Trophoblast cell (in vitro differentiated cells and primary cell): ENCODE measurements around the gene C2CD4C.
"Not testable (repeated sequence)": the region's sequence is repeated elsewhere in the genome, so short reads cannot be mapped to it uniquely, and the experiment has no call there.

Experiments
- DNase-seq, 2 donors: peaks; one replicate each; pipeline ENCODE4 v3.0.0-alpha.2; 2016
- H2AFZ ChIP-seq: 2 replicates; pipeline ENCODE4 v1.6.1; 2013; ENCODE audit warnings: low read length, moderate library complexity, mild to moderate bottlenecking; ENCODE audit not compliant: insufficient read depth, poor library complexity
- H2AK5ac ChIP-seq: 2 replicates; pipeline ENCODE4 v1.6.1; 2013; ENCODE audit warnings: mild to moderate bottlenecking, low read length
- H2BK120ac ChIP-seq: 2 replicates; pipeline ENCODE4 v1.6.1; 2013; ENCODE audit warnings: low read length, mild to moderate bottlenecking, moderate library complexity; ENCODE audit not compliant: insufficient read depth, poor library complexity
- H2BK12ac ChIP-seq: 2 replicates; pipeline ENCODE4 v1.6.1; 2013; ENCODE audit warnings: mild to moderate bottlenecking, low read length, moderate library complexity
- H2BK5ac ChIP-seq: 2 replicates; pipeline ENCODE4 v1.6.1; 2013; ENCODE audit warnings: low read length, low read depth, moderate library complexity, mild to moderate bottlenecking; ENCODE audit not compliant: poor library complexity
- H3K14ac ChIP-seq: 2 replicates; pipeline ENCODE4 v1.6.1; 2013; ENCODE audit warnings: mild to moderate bottlenecking, low read length
- H3K18ac ChIP-seq: 2 replicates; pipeline ENCODE4 v1.6.1; 2013; ENCODE audit warnings: mild to moderate bottlenecking, low read length
- H3K23ac ChIP-seq: 2 replicates; pipeline ENCODE4 v1.6.1; 2013; ENCODE audit warnings: low read length
- H3K27ac ChIP-seq: 2 replicates; pipeline ENCODE4 v1.5.1; 2013; ENCODE audit warnings: low read depth, mild to moderate bottlenecking, inconsistent platforms, low read length, moderate library complexity
- H3K27me3 ChIP-seq: 2 replicates; pipeline ENCODE4 v1.6.1; 2013; ENCODE audit warnings: inconsistent platforms, mild to moderate bottlenecking, low read length, moderate library complexity; ENCODE audit not compliant: insufficient read depth
- H3K36me3 ChIP-seq, 2 experiments: 1 replicate in 1 of 2; 2 replicates in 1 of 2; pipeline ENCODE4 v1.6.1; 2013; ENCODE audit warnings: low read length in 2 of 2, mild to moderate bottlenecking in 2 of 2, moderate library complexity in 1 of 2; ENCODE audit not compliant: insufficient read depth in 2 of 2, control insufficient read depth in 1 of 2
- H3K4ac ChIP-seq: 2 replicates; pipeline ENCODE4 v1.6.1; 2013; ENCODE audit warnings: low read depth, mild to moderate bottlenecking, low read length, moderate library complexity
- H3K4me1 ChIP-seq, 2 experiments: 1 replicate in 1 of 2; 2 replicates in 1 of 2; pipeline ENCODE4 v1.6.1; 2013; ENCODE audit warnings: low read length in 2 of 2, mild to moderate bottlenecking in 2 of 2, moderate library complexity in 1 of 2; ENCODE audit not compliant: insufficient read depth in 2 of 2, control insufficient read depth in 1 of 2
- H3K4me2 ChIP-seq: 2 replicates; pipeline ENCODE4 v1.6.1; 2013; ENCODE audit warnings: inconsistent platforms, mild to moderate bottlenecking, low read length, moderate library complexity
- H3K4me3 ChIP-seq: 2 replicates; pipeline ENCODE4 v1.5.1; 2013; ENCODE audit warnings: mild to moderate bottlenecking, low read depth, low read length, inconsistent platforms
- H3K79me1 ChIP-seq: one replicate; pipeline ENCODE4 v1.6.1; 2013; ENCODE audit warnings: low read length
- H3K79me2 ChIP-seq: 2 replicates; pipeline ENCODE4 v1.6.1; 2013; ENCODE audit warnings: low read length, mild to moderate bottlenecking; ENCODE audit not compliant: control insufficient read depth, insufficient read depth, poor library complexity
- H3K9ac ChIP-seq: 2 replicates; pipeline ENCODE4 v1.6.1; 2013; ENCODE audit warnings: mild to moderate bottlenecking, low read length
- H3K9me3 ChIP-seq: 2 replicates; pipeline ENCODE4 v1.6.1; 2013; ENCODE audit warnings: low read depth, mild to moderate bottlenecking, control low read depth, inconsistent platforms, low read length; ENCODE audit not compliant: insufficient read depth
- H4K12ac ChIP-seq: 2 replicates; pipeline ENCODE4 v1.6.1; 2013; ENCODE audit warnings: low read depth, mild to moderate bottlenecking, low read length, moderate library complexity
- H4K8ac ChIP-seq: 2 replicates; pipeline ENCODE4 v1.6.1; 2013; ENCODE audit warnings: low read depth, mild to moderate bottlenecking, low read length, moderate library complexity
- H4K91ac ChIP-seq: one replicate; pipeline ENCODE4 v1.6.1; 2013; ENCODE audit warnings: low read depth, mild to moderate bottlenecking, low read length, moderate library complexity
- WGBS: extraction: QIAGEN DNeasy Blood & Tissue Kit; methylation state at CpG from one replicate; pipeline ENCODE4 v1.1.7; 2013; ENCODE audit warnings: missing lambda C conversion rate; ENCODE audit not compliant: insufficient read length, insufficient coverage; ENCODE audit errors: extremely low coverage; 5-methylcytosine and 5-hydroxymethylcytosine counted together

Gene C2CD4C

DNA sequence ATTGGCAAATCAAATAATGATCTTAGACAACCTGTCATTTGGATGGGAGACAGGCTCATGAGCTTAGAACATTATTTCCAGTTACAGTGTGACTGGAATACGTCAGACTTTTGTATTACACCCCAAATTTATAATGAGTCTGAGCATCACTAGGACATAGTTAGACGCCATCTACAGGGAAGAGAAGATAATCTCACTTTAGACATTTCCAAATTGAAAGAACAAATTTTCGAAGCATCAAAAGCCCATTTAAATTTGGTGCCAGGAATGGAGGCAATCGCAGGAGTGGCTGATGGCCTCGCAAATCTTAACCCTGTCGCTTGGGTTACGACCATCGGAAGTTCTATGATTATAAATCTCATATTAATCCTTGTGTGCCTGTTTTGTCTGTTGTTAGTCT lies 22.8 kb downstream of the C2CD4C start:
- not testable (repeated sequence) for H2BK120ac ChIP-seq, H3K4me2 ChIP-seq, H3K36me3 ChIP-seq, H2AK5ac ChIP-seq, DNase-seq, H3K27ac ChIP-seq, H3K4me3 ChIP-seq, H3K79me2 ChIP-seq, H3K18ac ChIP-seq, H3K14ac ChIP-seq, H3K9ac ChIP-seq, H3K9me3 ChIP-seq, H3K27me3 ChIP-seq, H3K4ac ChIP-seq, H2AFZ ChIP-seq, H4K91ac ChIP-seq, H2BK5ac ChIP-seq, H2BK12ac ChIP-seq, H3K79me1 ChIP-seq, H3K23ac ChIP-seq, H3K4me1 ChIP-seq, H4K12ac ChIP-seq, H4K8ac ChIP-seq
- no CpG with 5 or more reads among the region's 8 CpGs for WGBS

DNA sequence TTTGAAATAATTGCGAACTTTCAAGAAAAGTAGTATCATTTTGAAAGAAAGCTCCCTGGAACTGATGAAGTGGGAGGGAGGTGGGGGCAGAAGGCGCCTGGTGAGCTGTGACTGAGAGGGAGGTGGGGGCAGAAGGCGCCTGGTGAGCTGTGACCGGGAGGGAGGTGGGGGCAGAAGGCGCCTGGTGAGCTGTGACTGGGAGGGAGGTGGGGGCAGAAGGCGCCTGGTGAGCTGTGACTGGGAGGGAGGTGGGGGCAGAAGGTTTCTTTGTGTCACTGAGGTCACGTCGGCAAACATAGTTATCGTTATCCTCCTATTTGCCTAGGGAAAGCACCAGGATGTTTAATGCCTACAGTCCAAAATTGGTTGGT lies 24.2 kb downstream of the C2CD4C start:
- Histone ChIP-seq H3K23ac (no peak overlapping the region), H3K4ac (no peak overlapping the region), H3K36me3 (no peaks in the 10 kb centered on the region), H3K9me3 (no peaks in the 10 kb centered on the region), H2AFZ (no peak overlapping the region), H3K4me2 (no peak overlapping the region), H3K14ac (no peak overlapping the region), H3K18ac (no peak overlapping the region), H2BK5ac (no peak overlapping the region), H3K4me3 (no peak overlapping the region), H2BK12ac (no peak overlapping the region), H3K27me3 (no peaks in the 10 kb centered on the region), H3K79me2 (no peaks in the 10 kb centered on the region), H4K91ac (no peak overlapping the region), H3K9ac (no peak overlapping the region), H4K8ac (no peak overlapping the region), H3K27ac (no peak overlapping the region), H4K12ac (no peak overlapping the region), H2BK120ac (no peak overlapping the region), H2AK5ac (no peak overlapping the region), H3K79me1 (no peaks in the 10 kb centered on the region), H3K4me1 (no peaks in the 10 kb centered on the region)
- no CpG with 5 or more reads among the region's 9 CpGs for WGBS
- no peak for DNase-seq

DNA sequence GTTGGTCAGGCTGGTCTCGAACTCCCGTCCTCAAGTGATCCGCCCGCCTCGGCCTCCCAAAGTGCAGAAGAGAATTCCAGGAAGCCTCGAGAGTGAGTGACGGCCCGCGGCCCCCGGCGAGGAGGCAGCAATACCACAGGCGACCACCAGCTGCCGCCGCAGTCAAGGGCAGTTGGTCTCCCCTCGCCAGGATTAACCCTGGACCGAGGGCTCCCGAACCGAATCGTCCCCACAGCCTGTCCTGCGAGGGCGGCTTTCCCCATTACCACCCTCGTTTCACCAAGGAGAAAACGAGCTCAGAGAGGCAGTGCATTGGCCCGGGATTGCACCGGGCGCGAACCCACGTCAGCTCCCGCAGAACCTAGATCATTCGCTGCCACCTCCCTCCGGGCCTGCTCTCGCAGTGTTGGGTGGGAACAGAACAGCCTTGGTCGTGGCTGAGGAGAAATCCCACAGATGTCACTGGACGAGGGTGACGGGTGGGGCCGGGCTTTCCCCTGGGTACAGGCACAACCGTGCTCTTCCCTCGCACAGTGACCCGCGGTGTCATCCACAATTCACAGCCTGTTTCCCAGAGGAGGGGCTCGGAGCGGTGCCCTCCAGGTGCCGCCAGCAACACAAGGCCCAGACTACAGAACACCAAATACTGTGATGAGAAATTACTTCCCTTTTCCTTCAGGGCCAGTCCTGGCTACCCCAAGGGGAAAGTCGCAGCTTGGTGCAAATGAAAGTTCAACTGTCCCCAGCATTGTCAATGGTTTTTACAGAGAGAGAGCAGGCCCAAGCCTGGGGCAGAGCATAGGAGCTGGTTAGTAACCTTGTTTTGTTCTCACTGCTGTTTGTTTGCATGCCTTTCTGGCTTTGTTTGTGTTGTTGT lies 24.8 kb downstream of the C2CD4C start:
- Histone ChIP-seq H3K4me1 (no peaks in the 10 kb centered on the region), H3K9me3 (no peaks in the 10 kb centered on the region), H2AFZ (no peak overlapping the region), H4K91ac (no peak overlapping the region), H3K79me2 (no peaks in the 10 kb centered on the region), H3K79me1 (no peaks in the 10 kb centered on the region), H4K12ac (no peak overlapping the region), H3K14ac (no peak overlapping the region), H3K9ac (no peak overlapping the region), H4K8ac (no peak overlapping the region), H2BK120ac (no peak overlapping the region), H3K4me3 (no peak overlapping the region), H2AK5ac (no peak overlapping the region), H3K4me2 (no peak overlapping the region), H2BK12ac (no peak overlapping the region), H2BK5ac (no peak overlapping the region), H3K4ac (no peak overlapping the region), H3K23ac (no peak overlapping the region), H3K36me3 (no peaks in the 10 kb centered on the region), H3K27ac (no peak overlapping the region), H3K27me3 (no peaks in the 10 kb centered on the region), H3K18ac (no peak overlapping the region)
- WGBS: no CpG with 5 or more reads among the region's 44 CpGs
- no peak for DNase-seq

DNA sequence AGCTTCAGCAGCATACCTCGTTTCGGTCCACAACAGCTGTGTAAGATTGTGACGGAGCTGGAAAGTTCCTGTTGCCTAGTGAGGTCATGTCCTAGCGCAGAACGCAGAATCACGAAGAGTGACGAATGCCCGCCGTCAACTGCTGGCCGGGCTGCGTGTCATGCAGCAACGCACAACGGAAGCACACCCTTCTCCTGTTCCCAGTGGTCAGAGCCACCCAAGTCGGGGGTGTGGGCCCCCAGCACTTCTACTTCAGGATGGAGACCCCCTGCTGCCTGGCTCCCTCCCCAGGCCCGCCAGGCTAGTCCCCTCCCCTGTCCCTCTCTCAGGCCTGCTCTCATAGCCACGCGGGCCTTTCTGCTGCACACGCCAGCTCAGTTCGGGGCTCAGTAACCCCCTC lies 25.9 kb downstream of the C2CD4C start:
- Histone ChIP-seq H3K4me3 (no peak overlapping the region), H3K4ac (no peak overlapping the region), H3K79me2 (no peaks in the 10 kb centered on the region), H3K4me1 (no peaks in the 10 kb centered on the region), H2BK120ac (no peak overlapping the region), H3K9me3 (no peaks in the 10 kb centered on the region), H3K23ac (no peak overlapping the region), H3K79me1 (no peaks in the 10 kb centered on the region), H3K4me2 (no peak overlapping the region), H3K18ac (no peak overlapping the region), H3K27ac (no peak overlapping the region), H4K12ac (no peak overlapping the region), H3K14ac (no peak overlapping the region), H2AK5ac (no peak overlapping the region), H4K91ac (no peak overlapping the region), H2BK5ac (no peak overlapping the region), H2AFZ (no peak overlapping the region), H4K8ac (no peak overlapping the region), H3K9ac (no peak overlapping the region), H2BK12ac (no peak overlapping the region), H3K27me3 (no peaks in the 10 kb centered on the region), H3K36me3 (no peaks in the 10 kb centered on the region)
- DNase-seq: no peak
- no CpG with 5 or more reads among the region's 19 CpGs for WGBS
